ENCODE data around the gene C1orf105.

C1orf105 gene

GRCh38 chr1:172460177-172460576, 39.7 kb downstream of the C1orf105 start:
- ATAC-seq (no peak), DNase-seq (no peak)

DNA sequence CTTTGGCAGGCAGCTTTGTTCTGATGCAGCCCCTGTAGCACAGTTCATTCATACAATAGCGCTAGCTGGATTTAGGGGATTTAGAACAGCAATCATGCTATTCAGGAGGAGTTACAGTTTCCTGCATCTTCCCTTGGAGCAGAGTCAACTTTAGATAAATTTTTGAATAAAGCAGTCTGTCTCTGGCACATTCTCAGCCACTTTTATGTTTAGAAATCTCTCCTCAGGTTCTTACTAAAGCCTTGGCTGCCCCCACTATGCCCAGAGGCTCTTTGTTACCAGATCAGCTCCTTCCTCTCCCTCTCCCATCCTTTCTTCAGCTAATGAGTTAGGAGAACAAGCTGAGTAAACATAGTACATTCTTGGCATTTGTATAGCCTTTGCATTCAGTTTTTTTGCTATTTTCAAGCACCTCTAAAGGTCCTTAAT, 40.4 kb downstream of the C1orf105 start:
- DNase-seq (no peak), ATAC-seq (no peak)

DNA sequence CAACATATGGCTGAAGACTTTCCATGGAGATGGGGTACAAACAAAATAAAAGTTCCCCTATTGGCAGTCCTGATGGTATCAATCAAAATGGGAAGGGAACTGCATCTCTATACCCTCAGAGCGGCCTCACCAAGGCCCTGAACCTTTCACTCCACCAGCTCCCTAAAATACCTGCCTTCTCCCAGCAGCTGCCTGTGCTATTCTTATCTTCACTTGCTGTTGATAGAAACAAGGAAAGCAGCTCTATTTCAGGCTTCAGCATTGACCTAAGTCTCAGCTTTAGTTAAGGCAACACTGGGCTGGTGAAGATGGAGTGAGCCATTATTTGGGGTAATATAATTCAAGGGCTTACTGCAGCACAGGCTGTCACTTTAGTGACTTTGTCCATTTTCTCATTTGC, 45.1 kb downstream of the C1orf105 start:
- DNase-seq (no peak), ATAC-seq (no peak)

DNA sequence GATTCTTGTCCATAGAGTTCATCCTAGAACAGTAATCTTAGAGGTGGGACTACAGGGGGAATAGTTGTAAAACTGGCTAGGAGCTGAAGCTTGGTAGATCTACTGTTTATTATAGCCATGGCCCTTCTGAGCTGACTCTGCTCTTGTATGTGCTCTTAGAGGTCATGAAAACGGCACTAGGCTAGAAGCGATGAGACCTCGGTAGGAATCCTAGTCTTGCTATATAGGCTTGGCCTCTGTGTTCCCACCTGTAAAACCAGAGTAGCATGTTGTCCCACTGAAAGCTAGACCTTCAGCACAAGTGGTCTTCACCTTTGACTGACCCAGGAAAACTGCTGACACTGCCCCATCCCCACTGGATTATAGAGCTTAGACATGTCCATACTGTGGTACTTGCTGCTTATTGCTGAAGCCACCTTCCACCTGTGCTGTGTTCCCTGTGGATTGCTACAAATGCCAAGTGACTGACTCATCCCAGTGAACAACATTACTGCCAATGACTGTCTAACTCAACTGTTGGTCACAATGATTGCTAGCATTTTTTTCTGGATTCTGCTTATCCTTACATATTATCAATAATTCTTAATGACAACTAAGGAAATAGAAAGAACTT, 46.4 kb downstream of the C1orf105 start:
- no peak for DNase-seq

DNA sequence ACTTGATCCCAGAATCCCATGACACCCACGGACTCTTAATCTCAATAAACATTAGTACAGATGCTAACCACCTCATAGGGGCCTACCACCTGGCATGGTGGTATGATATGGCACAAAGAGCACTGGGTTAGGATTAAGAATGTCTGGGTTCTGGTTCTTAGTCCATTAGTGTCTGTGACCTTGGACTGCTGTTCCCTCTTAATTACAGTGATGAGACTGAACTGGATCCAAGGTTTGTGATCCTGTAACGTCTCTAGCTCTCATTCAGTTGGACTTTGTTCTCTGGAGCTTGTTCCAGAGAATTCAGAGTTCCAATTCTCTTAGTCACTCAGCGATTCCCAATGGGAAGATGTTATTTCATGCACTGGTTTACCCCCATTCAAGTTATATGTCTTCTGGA, 47.0 kb downstream of the C1orf105 start:
- ATAC-seq (no peak), DNase-seq (no peak)

More for the DNA sequence above, 46.4 kb downstream of the C1orf105 start:
- ATAC-seq = no peak

DNA sequence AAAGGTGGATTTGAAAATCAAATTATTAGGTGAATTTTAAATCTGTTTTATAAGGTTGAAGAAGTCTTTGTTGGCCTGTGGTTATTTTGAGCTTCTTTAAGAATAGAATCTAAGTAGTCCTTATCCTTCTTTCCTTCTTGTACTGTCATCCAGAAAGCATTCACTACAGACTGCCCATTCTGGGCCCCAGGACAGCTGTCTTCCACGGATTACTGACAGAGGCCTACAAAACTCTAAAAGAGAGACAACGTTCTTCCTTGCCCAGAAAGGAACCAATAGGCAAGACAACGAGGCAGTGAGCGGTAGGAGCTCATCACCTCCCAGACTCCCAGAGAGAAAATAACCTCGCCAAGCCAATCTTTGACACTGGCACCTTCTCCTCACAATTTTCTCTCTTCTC, 47.8 kb downstream of the C1orf105 start:
- ATAC-seq (no peak), DNase-seq (no peak)

GRCh38 chr1:172469717-172470116, 49.2 kb downstream of the C1orf105 start:
- no peak for ATAC-seq

DNA sequence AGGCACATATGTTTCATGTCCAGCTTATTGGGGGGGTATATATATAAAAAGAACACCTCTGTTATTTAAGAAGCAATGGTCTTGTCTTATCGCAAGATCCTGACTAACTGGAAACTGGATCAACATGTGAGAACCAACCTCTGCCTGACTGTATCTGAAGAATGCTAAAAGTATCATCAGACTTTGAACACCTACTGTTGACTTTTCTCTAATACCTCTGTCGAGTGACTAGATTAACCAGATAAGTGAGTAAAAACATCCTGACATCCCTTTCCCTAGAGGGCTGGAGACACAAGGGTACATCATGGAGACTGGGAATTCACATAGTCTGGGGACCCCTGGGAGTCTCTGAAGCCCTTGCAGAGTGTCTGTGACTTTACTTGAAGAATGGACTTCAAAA, 49.7 kb downstream of the C1orf105 start:
- no peak for DNase-seq
- no peak for ATAC-seq

More at GRCh38 chr1:172469717-172470116, 49.2 kb downstream of the C1orf105 start:
- no peak for DNase-seq

GRCh38 chr1:172471666-172472065, 51.2 kb downstream of the C1orf105 start:
- DNase-seq = no peak
- ATAC-seq = no peak

DNA sequence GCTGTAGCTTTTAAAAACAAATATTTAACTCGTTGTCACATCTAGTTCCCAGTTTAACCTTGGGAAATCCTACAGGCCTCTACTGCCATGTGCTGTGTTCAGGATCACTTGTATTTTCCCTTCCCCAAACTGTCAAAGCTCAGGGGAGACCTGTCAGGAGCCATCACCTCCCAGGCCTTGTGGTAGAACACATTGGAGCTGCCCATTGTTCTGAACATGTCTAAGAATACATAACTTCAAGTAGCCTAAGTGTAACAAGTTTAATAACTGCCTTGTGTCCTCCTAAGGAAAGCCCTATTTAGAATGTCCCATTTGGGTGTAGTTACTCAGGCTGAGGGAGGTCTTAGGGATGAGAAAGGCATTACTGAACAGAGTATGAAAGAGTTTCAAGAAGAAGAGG, 52.0 kb downstream of the C1orf105 start:
- DNase-seq (no peak), ATAC-seq (no peak)

DNA sequence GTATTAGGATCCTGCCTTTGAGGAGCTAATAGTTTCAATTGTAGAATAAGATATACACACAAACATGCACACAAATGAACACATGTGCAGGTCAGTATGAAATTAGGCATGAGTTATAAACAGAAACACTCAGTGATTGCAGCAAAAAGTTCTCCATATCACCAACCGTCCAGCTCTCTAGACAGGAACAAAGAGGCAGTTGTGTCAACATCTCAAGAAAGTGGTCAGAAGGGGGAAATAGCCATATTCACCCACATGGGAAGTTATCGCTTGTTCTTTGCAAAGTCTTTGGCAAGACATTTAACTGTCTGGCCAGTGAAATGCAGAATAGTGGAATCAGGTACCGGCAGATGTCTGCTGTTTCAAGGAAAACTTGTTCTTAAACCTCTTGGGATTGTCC, 52.8 kb downstream of the C1orf105 start:
- ATAC-seq (no peak), DNase-seq (no peak)

GRCh38 chr1:172473842-172474241, 53.4 kb downstream of the C1orf105 start:
- ATAC-seq (no peak), DNase-seq (no peak)

DNA sequence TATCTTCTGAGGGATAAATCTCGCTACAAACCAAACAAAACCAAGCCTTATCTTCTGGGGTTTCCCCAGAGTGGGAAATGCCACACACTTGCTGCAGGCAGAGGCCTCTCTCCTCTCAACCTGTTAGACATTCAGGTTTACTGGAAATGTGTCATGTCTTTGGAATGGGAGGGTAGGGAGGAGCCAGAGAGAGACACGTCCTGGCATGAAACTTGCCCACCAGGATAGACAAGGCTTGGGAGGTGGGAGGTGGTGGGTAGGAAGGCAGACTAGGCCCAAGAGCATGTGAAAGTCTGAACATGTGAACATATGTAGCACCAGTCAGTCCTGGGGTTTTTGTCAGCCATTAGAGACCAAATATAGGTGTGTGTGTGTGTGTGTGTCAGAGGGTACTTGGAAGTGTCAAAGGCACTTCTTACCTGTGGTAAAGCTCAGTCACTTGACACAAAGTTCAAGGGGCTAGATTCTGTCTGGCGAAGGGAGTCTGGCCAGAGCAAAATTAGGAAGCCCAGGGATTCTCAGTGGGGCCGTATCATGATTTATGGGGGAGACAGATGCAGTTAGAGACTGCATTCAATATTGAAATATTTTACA, 55.8 kb downstream of the C1orf105 start:
- DNase-seq (no peak), ATAC-seq (no peak)

DNA sequence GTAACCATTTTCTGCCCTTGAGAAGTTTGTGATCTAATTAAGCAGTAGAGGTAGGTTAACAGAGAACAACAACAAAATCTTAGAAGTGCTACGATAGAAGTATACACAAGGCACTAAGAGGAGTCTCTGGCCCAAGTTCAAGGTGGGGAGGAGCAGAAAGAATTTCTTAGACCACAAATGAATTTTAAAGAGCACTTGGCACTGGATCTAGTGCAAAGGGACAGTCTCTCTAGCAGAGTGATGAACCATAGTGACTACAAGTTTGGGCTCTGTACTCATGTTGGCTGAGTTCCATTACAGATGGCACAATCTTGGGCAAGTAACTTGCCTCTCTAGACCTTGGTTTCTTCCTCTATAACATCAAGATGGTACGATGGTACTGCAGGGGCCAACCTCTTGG, 56.7 kb downstream of the C1orf105 start:
- ATAC-seq (no peak), DNase-seq (no peak)

GRCh38 chr1:172477741-172478140, 57.3 kb downstream of the C1orf105 start:
- ATAC-seq (no peak), DNase-seq (no peak)

DNA sequence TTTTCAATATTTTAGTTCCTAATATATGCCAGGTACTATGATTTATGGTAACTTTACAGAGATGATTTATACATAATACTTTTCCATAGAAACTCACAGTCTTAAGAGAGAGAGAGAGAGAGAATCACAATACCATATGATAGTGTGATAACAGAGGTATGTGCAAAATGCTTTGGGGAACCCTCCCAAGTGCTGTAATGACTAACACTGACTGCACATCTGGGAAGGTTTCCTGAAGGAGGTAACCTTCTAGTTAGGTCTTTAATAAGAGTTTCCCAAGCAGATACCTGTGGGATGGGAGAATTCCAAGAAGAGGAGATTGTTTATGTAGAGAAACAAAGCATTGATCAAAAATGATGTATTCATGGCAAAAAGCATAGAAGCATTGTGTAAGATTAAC, 58.0 kb downstream of the C1orf105 start:
- ATAC-seq (no peak), DNase-seq (no peak)

- ATAC-seq (no peak), DNase-seq (no peak)
Observed at GRCh38 chr1:172480431-172480830, 59.9 kb downstream of the C1orf105 start.

DNA sequence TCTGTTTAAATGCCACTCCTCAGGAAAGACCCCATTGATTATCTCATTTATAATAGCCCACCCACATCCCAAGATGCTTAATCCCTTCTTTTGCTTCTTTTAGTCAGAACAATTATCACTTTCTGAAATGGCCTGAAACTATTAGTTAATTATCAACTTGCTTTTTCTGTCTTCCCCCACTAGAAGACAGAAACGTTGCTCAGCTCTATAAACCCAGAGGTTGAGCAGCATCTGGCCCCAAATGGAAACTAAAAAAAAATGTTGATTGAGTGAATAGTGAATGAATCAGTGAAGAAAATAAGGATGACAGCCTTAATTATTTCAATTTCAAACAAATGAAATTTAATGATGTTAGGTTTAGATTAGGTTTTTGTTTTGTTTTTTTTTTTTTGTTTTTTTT, 61.6 kb downstream of the C1orf105 start:
- ATAC-seq (no peak), DNase-seq (no peak)

DNA sequence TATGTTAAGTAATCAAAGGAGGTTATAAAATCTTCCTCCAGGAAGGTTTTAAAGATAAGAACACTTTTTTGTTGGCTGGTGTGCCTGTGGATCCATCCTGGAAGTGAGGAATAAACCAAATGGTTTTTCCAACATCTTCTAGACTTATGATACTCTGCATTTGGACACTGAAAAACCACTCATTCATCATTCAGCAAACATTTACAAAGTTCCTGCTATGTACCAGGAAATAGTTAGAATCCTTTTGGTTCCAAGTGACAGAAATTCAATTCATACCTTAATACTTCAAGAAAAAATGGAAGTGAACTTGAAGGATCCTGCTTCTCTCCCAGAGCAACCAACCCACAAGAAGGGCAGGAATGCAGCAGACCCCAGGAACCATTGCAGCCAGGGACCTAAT, 63.0 kb downstream of the C1orf105 start:
- DNase-seq = no peak
- no peak for ATAC-seq

DNA sequence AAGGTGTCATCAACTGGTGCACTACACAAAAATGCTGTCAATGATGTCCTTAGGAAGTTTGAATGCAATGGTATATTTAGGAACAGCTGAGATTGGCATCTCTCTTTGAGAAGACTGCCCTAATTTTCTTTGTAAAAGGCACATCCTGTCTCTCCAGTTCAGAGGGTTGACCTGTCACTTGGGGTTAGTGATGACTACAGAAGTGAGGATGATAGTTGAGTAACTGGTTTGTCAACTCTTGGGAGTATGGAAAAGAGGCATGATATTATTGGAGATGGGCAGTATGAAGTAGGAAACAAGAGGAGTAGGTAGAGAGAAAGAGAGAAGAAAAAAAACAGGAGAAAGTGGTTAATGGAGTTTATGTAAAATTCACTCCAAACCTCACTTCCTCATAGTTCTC, 63.8 kb downstream of the C1orf105 start:
- DNase-seq = no peak
- no peak for ATAC-seq

DNA sequence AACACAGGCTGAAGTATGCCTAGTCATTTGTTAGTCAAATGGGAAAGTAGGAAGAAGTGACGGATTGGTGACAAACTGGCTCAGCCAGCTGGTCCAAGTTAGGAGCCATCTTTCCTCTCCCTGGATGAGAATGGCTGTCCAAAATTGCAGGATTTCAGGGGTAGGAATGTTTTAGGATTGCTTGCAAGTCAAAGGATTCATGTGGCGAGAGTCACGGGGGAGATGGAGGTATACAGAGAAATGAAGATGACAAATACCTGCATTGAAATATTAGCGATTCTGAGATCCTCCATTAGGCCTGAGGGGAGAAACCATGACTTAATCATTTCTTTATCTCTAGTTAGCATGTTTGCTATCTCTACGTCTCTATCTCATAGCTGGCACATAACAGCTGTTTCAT, 65.1 kb downstream of the C1orf105 start:
- DNase-seq (no peak), ATAC-seq (no peak)

DNA sequence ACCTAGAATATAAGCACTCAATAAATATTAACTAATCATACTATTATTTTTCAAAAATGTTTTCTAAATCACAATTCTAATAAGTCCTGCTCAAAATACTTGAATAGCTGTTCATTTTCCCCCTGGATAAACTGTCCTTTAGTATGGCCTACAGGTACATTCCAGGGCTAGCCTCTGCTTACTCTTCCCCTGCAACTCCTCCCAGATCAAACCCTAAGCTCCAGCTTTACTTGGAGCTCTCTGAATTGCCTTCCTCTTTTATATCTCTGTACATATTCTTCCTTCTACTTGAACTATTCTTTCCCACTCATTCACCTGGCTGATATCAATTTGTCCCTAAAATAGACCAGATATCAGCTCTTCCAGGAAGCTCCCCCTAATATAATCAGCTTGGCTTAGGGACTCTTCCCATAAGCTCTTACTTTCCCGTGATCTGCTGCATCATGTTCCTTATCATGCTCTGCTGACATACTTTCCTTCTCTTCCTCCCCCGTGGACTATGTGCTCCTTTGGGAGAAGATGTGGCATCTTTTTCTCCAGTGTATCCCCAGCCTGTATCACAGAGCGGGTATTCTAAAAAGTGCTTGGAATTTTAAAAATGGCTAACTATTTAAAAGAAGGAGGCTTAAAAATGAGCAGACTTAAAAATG, 66.4 kb downstream of the C1orf105 start:
- DNase-seq (no peak), ATAC-seq (no peak)

DNA sequence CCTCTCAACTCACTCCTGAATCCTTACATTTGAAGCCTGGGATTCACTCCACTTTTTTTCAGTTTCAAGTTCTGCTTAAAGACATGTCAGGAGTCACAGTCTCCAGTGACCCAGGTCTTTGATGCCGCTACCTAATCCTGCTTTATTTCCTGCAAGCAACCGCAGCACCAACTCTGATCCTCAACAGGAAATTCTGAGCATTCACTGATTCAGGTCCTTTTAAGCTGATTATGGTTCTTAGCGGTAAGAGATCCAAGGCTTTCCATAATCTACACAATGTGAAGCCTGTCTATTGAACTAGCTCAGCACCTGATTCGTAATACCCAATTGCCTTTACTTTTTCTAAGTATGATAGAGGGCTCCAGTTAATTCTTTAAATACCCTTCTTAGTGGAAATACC, 67.1 kb downstream of the C1orf105 start:
- DNase-seq (no peak), ATAC-seq (no peak)

DNA sequence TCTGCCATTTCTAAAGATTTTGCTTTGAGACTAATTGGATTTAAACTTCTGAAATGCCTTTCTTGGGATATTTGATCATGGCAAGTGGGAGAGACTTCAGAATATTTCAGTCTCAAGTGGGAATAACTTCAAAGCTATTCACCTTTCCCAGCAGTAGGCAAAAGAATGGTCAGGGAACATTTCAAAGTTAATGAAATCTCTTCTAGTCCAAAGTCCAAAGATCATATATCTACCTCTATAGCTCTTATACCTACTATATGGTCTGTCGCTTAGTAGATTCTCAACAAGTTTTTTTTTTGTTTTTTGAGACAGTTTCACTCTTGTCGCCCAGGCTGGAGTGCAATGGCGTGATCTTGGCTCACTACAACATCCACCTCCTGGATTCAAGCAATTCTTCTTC, 67.9 kb downstream of the C1orf105 start:
- ATAC-seq (no peak), DNase-seq (no peak)

Data from stimulated activated naive CD8-positive, alpha-beta T cell treated with anti-CD3 and anti-CD28 coated beads, Interleukin-15, Interleukin-2, amounts not matched to agents 100 U/mL and 50 U/mL, for 24 hours (primary cell).